Liver (tissue), 9 donors: Measurements from ENCODE around the gene LRRC28. TPM values are rescaled to one million over a fixed set of nuclear protein-coding genes. Genes with fewer than 3 reads are reported as not detected.

Experiments used
- DNase-seq: peaks from one replicate; pipeline ENCODE4 v3.0.0-alpha.2; 2017; ENCODE audit warnings: low spot score
- H3K27ac ChIP-seq, 2 donors: one replicate each; pipeline ENCODE4 v1.7.0; 2013; ENCODE audit warnings: inconsistent platforms in 2 of 2, low read length in 2 of 2, control low read depth in 1 of 2, low read depth in 1 of 2, mild to moderate bottlenecking in 1 of 2
- H3K27me3 ChIP-seq, 4 donors: one replicate each; pipeline versions ENCODE4 v1.6.1 to v1.7.0; 2013; ENCODE audit warnings: low read length in 3 of 4, inconsistent platforms in 1 of 4, mild to moderate bottlenecking in 1 of 4, moderate library complexity in 1 of 4; ENCODE audit not compliant: control insufficient read depth in 4 of 4, insufficient read depth in 4 of 4
- H3K36me3 ChIP-seq, 4 donors: one replicate each; pipeline versions ENCODE4 v1.6.1 to v1.7.0; 2013; ENCODE audit warnings: low read length in 3 of 4, mild to moderate bottlenecking in 3 of 4, low read depth in 1 of 4, moderate library complexity in 1 of 4; ENCODE audit not compliant: control insufficient read depth in 4 of 4, insufficient read depth in 3 of 4
- H3K4me1 ChIP-seq, 4 donors: one replicate each; pipeline versions ENCODE4 v1.6.1 to v1.7.0; 2013; ENCODE audit warnings: low read length in 3 of 4, mild to moderate bottlenecking in 3 of 4, moderate library complexity in 1 of 4; ENCODE audit not compliant: control insufficient read depth in 4 of 4, insufficient read depth in 4 of 4
- H3K4me3 ChIP-seq, 3 donors: one replicate each; pipeline versions ENCODE4 v1.6.1 to v1.7.0; 2013; ENCODE audit warnings: low read length in 3 of 3, control low read depth in 1 of 3, low read depth in 1 of 3, mild to moderate bottlenecking in 1 of 3
- H3K9ac ChIP-seq, 2 donors: one replicate each; pipeline ENCODE4 v1.7.0; 2013; ENCODE audit warnings: low read length in 2 of 2, mild to moderate bottlenecking in 2 of 2, moderate library complexity in 2 of 2, control low read depth in 1 of 2, low read depth in 1 of 2
- H3K9me3 ChIP-seq, 4 donors: one replicate each; pipeline versions ENCODE4 v1.6.1 to v1.7.0; 2013; ENCODE audit warnings: low read length in 3 of 4; ENCODE audit not compliant: control insufficient read depth in 4 of 4
- ATF3 ChIP-seq: IDR thresholded peaks from 2 replicates; pipeline ENCODE4 v1.6.1; 2016; ENCODE audit warnings: antibody characterized with exemption
- CTCF ChIP-seq: fragments of 150-350 bp; IDR thresholded peaks from 2 replicates; pipeline ENCODE4 v1.5.1; 2017; ENCODE audit warnings: improper control_type of control experiment, low read depth, low read length; ENCODE audit not compliant: missing input control
- EGR1 ChIP-seq, 2 donors: IDR thresholded peaks; 2 replicates each; pipeline ENCODE4 v1.6.1; 2016 to 2018; ENCODE audit warnings: antibody characterized with exemption in 2 of 2, low read depth in 2 of 2
- FOXA1 ChIP-seq: IDR thresholded peaks from 2 replicates; pipeline ENCODE4 v1.6.1; 2016; ENCODE audit warnings: antibody characterized with exemption
- GABPA ChIP-seq, 2 donors: IDR thresholded peaks in 1 of 2; conservative IDR thresholded peaks in 1 of 2; 2 replicates each; pipeline ENCODE4 v1.6.1; 2016; ENCODE audit warnings: antibody characterized with exemption in 2 of 2, mild to moderate bottlenecking in 1 of 2, moderate library complexity in 1 of 2
- HNF4A ChIP-seq, 2 donors: conservative IDR thresholded peaks; 2 replicates each; pipeline ENCODE4 v1.6.1; 2016; ENCODE audit warnings: antibody characterized with exemption in 2 of 2, mild to moderate bottlenecking in 2 of 2
- HNF4G ChIP-seq: IDR thresholded peaks from 2 replicates; pipeline ENCODE4 v1.6.1; 2016; ENCODE audit warnings: antibody characterized with exemption
- JUND ChIP-seq, 2 donors: IDR thresholded peaks; 2 replicates each; pipeline ENCODE4 v1.6.1; 2016; ENCODE audit warnings: antibody characterized with exemption in 2 of 2
- MAX ChIP-seq: IDR thresholded peaks from 2 replicates; pipeline ENCODE4 v1.6.1; 2016; ENCODE audit warnings: antibody characterized with exemption
- NR2F2 ChIP-seq: IDR thresholded peaks from 2 replicates; pipeline ENCODE4 v1.6.1; 2016; ENCODE audit warnings: antibody characterized with exemption
- RAD21 ChIP-seq, 2 donors: IDR thresholded peaks; 2 replicates each; pipeline ENCODE4 v1.6.1; 2016; ENCODE audit warnings: antibody characterized with exemption in 2 of 2, mild to moderate bottlenecking in 2 of 2
- REST ChIP-seq: IDR thresholded peaks from 2 replicates; pipeline ENCODE4 v1.6.1; 2016; ENCODE audit warnings: antibody characterized with exemption, mild to moderate bottlenecking
- RXRA ChIP-seq, 2 donors: IDR thresholded peaks; 2 replicates each; pipeline ENCODE4 v1.6.1; 2017 to 2018; ENCODE audit warnings: antibody characterized with exemption in 2 of 2, mild to moderate bottlenecking in 1 of 2
- TAF1 ChIP-seq: conservative IDR thresholded peaks from 2 replicates; pipeline ENCODE4 v1.6.1; 2016; ENCODE audit warnings: antibody characterized with exemption, mild to moderate bottlenecking
- ZBTB33 ChIP-seq: IDR thresholded peaks from 2 replicates; pipeline ENCODE4 v1.6.1; 2016; ENCODE audit warnings: antibody characterized with exemption
- WGBS: extraction: QIAGEN DNeasy Blood & Tissue Kit; methylation state at CpG from one replicate; pipeline ENCODE4 v1.1.7; 2013; 5-methylcytosine and 5-hydroxymethylcytosine counted together
- polyA plus RNA-seq, 2 donors: library from polyadenylated mRNA; stranded (reverse) in 1 of 2; unstranded in 1 of 2; fragments of 200-250 nt in 1 of 2; fragments of >200 nt in 1 of 2; fragmentation: Nextera tagmentation in 1 of 2; extraction: Ambion mirVana in 1 of 2; gene quantifications; one replicate each; pipeline versions ENCODE4 v1.2.1 to v1.2.3, GENCODE V29; 2013 to 2015
- total RNA-seq, 2 donors: library from RNA; depleted of rRNA; stranded (reverse); fragments of >200 nt; gene quantifications; one replicate each; pipeline ENCODE4 v1.2.3, GENCODE V29; 2014
- donor health status: healthy.
- donor health status: healthy.
- donor health status: healthy.
- donor health status: healthy.
- donor health status: healthy.

Gene LRRC28
- total and polyA plus RNA-seq, 4 donors, result 15.4 to 46.6 (median 41.0) TPM

GRCh38 chr15:99432271-99433025 lies 181.2 kb downstream of the LRRC28 start (continued):
- TF ChIP-seq RXRA (IDR thresholded peaks at IDR 0.05) (no peak), JUND (IDR thresholded peaks at IDR 0.05) (no peak), GABPA (IDR thresholded peaks at IDR 0.05 in 1 of 2, conservative IDR thresholded peaks at IDR 0.05 in 1 of 2) (no peak), RAD21 (IDR thresholded peaks at IDR 0.05) (no peak), TAF1 (no peak), HNF4G (no peak), HNF4A (conservative IDR thresholded peaks at IDR 0.05) (no peak), EGR1 (IDR thresholded peaks at IDR 0.05; ENCODE audit: low read depth in 2 of 2) (no peak)

GRCh38 chr15:99433026-99433756 lies 181.9 kb downstream of the LRRC28 start:
- Histone ChIP-seq H3K36me3 (no peaks in the 10 kb centered on the region), H3K4me1 (no peaks in the 10 kb centered on the region), H3K9me3 (no peaks in the 10 kb centered on the region), H3K9ac (no peak overlapping the region), H3K27me3 (no peaks in the 10 kb centered on the region), H3K27ac (no peak overlapping the region), H3K4me3 (no peak overlapping the region)
- WGBS, result 65% methylated on average over 14 of the region's 14 CpGs
- no peak for TF ChIP-seq CTCF
- no peak for TF ChIP-seq ATF3
- TF ChIP-seq ZBTB33, result no peak
- TF ChIP-seq NR2F2, result no peak
- TF ChIP-seq JUND (IDR thresholded peaks at IDR 0.05), result no peak
- no peak for TF ChIP-seq EGR1 (IDR thresholded peaks at IDR 0.05; ENCODE audit: low read depth in 2 of 2)
- no peak for TF ChIP-seq GABPA (IDR thresholded peaks at IDR 0.05 in 1 of 2, conservative IDR thresholded peaks at IDR 0.05 in 1 of 2)
- no peak for TF ChIP-seq RXRA (IDR thresholded peaks at IDR 0.05)
- no peak for DNase-seq

GRCh38 chr15:99433757-99434450 lies 182.6 kb downstream of the LRRC28 start:
- no peaks in the 10 kb centered on the region for H3K9me3 ChIP-seq
- DNase-seq, result no peak
- no peak overlapping the region for H3K4me3 ChIP-seq
- H3K27me3 ChIP-seq, result no peaks in the 10 kb centered on the region
- no peaks in the 10 kb centered on the region for H3K4me1 ChIP-seq
- WGBS, result 80% methylated on average over 21 of the region's 21 CpGs
- no peak overlapping the region for H3K27ac ChIP-seq
- no peak overlapping the region for H3K9ac ChIP-seq
- no peaks in the 10 kb centered on the region for H3K36me3 ChIP-seq
- no peak for TF ChIP-seq NR2F2
- no peak for TF ChIP-seq HNF4G
- no peak for TF ChIP-seq FOXA1
- no peak for TF ChIP-seq ATF3
- TF ChIP-seq RAD21 (IDR thresholded peaks at IDR 0.05), result no peak
- no peak for TF ChIP-seq TAF1
- TF ChIP-seq MAX, result no peak
- no peak for TF ChIP-seq REST
- no peak for TF ChIP-seq GABPA (IDR thresholded peaks at IDR 0.05 in 1 of 2, conservative IDR thresholded peaks at IDR 0.05 in 1 of 2)
- TF ChIP-seq CTCF, result no peak
